Measurements from ENCODE around the gene B3GNT8. TPM values are rescaled to one million over a fixed set of nuclear protein-coding genes. Genes with fewer than 3 reads are reported as not detected.
A peak's percentile ranks its signal among the peaks of the same experiment; 100 is the strongest.

B3GNT8 gene
- total and polyA plus RNA-seq, 9 of the 15 experiments (the other 6 are each of a cell fraction or from before 2014, with no cell fraction given): 0.11 to 2.9 (median 0.65) TPM; not detected in 2

DNA sequence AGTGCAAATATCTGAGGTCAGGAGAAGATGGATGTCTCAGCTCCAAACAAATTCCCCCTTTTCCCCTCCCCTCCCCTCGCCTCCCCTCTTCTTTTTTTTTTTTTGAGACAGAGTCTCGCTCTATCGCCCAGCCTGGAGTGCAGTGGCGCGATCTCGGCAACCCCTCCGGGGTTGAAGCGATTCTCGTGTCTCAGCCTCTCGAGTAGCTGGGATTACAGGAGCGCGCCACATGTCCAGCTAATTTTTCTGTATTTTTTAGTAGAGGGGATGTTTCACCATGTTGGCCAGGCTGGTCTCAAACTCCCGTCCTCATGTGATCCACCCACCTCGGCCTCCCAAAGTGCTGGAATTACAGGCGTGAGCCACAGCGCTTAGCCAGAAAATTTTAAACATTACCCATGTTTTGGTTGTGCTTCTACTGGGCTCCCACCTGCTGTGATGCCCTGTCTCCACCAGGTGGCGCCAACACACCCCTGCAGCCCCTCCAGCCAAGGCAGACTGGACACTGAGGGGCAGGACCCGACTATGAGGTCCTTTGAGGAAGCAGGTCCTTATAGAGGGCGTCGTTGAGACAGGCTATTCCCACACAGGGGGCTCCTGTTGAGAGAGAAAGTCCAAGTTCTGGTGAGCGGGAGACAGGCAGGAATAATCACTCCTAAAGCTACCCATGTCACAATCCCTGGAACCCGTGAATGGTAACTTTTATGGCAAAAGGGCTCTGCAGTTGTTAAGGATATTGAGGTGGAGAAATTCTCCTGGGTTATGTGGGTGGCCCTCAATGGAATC lies 22.1 kb upstream of the B3GNT8 start (continued):
- TF ChIP-seq, protein P1, sequence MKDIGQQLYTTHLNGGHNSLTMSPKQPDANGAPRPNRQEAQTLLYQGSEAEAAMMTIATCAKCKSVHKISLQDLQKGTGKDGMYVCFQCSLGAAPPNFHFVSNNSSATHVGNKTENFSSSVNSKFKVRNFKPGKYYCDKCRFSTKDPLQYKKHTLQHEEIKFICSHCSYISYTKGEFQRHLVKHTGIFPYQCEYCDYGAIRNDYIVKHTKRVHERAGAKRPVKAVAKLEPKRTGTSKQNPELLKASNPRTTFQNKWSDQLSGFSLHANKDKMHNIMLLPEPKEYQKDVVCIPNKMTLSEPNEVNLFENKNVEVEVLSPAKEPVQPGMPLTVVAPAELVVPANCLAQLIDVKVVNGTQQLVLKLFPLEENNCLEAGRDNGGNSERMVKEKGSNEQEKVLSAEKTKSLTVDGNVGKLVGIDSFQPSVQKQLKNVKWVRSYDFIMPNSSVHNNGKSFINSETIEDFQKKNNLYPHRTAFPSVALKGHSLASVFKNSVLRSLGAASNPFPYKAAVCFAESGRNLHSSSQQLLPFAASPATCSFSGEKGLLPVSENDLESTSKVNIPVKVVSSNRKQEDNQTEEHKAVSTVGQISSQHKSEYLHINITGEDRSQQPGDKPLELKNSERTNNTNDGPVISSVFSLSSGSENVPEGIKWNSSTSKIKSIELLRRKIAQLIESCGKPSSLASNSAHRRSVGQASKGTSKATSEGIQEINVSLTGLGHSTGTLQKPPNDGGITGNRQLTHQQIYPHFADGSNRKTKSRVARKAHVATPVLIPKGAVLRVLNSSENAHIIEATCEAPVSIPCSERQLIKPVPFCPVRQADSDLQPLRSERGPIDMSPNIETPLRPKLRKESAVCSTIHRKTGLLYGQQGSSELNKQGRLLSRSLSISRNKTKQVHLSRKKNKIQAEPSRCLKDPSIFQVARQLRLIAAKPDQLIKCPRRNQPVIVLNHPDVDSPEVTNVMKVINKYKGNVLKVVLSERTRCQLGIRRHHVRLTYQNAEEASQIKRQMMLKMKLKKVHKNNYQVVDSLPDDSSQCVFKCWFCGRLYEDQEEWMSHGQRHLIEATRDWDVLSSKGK (CRISPR knock-in tag; IDR thresholded peaks at IDR 0.05): no peak
- TF ChIP-seq ETV6 (IDR thresholded peaks at IDR 0.05; ENCODE audit: borderline replicate concordance in 1 of 2, low read depth in 2 of 2, low read length in 1 of 2) (no peak), ETV6 (CRISPR knock-in tag; IDR thresholded peaks at IDR 0.05; ENCODE audit: borderline replicate concordance) (no peak)

DNA sequence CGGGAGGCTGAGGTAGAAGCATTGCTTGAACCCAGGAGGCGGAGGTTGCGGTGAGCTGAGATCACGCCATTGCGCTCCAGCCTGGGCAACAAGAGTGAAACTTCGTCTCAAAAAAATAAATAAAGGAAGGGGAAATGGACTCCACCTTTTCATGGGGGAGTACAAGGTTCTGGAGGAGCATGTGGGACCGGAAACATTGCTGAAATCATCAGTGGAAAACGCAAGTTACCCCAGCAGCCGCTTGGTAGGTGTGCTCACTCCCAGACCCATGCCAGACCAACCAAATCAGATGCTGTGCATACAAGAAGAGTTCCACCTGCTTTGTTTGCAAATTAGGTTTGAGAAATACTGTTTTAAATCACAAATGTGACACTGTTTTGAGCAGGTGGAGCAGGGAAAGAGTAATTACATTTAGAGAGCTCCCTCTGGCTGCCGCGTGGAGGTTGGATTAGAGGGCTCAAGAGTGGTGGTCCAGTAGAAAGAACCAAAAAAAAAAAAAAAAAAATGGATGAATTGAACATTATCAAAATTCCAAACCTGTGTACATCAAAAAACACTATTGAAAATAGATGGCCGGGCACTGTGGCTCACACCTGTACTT lies 20.7 kb upstream of the B3GNT8 start:
- Histone ChIP-seq H3K9ac (ENCODE audit: insufficient read depth in 1 of 2, low read depth in 2 of 2, low read length in 2 of 2) (no peak overlapping the region), H3K4me3 (no peak overlapping the region), H3K4me1 (replicated peaks in 1 of 2; ENCODE audit: control insufficient read depth in 2 of 2, insufficient read depth in 2 of 2, low read length in 2 of 2) (peaks cover 0 to 11% of the 10 kb centered on the region in 2 experiments; a peak in 2 of 5 replicates), H3K79me2 (ENCODE audit: control insufficient read depth, insufficient read depth, low read length) (no peaks in the 10 kb centered on the region), H3K27ac (ENCODE audit: extremely low read depth, low read depth, low read length) (no peak overlapping the region), H4K20me1 (replicated peaks; ENCODE audit: control insufficient read depth, insufficient read depth, low read length) (no peaks in the 10 kb centered on the region), H3K4me2 (ENCODE audit: insufficient read depth, low read length) (no peak overlapping the region), H3K36me3 (ENCODE audit: control insufficient read depth, insufficient read depth, low read length) (no peaks in the 10 kb centered on the region), H3K27me3 (ENCODE audit: control insufficient read depth in 2 of 2, insufficient read depth in 2 of 2, low read length in 2 of 2) (peaks cover 4 to 19% of the 10 kb centered on the region in 2 experiments; a peak in 4 of 5 replicates), H3K9me3 (replicated peaks; ENCODE audit: control insufficient read depth, insufficient read depth, low read depth, low read length) (peaks cover 4% of the 10 kb centered on the region), H2AFZ (ENCODE audit: low read depth, low read length) (no peak overlapping the region), H3K9me1 (ENCODE audit: control insufficient read depth, insufficient read depth, low read length) (no peaks in the 10 kb centered on the region)
- no TSS peak for BruUV-seq (replicated peaks)
- ChIA-PET POLR2A (interaction anchor here (0.6 to 1.4 kb wide), 2 partner anchors 9 to 536 kb away, joined by 3 to 8 read pairs; no protein-coding TSS in a partner anchor), CTCF (ENCODE audit: low intra/inter-chr PET ratio) (interaction anchor here (0.6 to 1.0 kb wide), 2 partner anchors 94 to 121 kb away, joined by 3 to 5 read pairs; no protein-coding TSS in a partner anchor)
- DNase-seq (ENCODE audit: extremely low read depth in 1 of 4, low spot score in 3 of 4): no peak
- FAIRE-seq: no peak
- intact Hi-C loops (cut with micrococcal nuclease) (loop anchor here (10.0 kb wide), 1 partner anchor 243 kb away; no protein-coding TSS in a partner anchor), in situ Hi-C loops (cut with MboI) (loop anchor here (5.0 kb wide), 1 partner anchor 124 kb away; no protein-coding TSS in a partner anchor)
- 45% methylated on average over 12 of the region's 12 CpGs for WGBS (ENCODE audit: insufficient coverage, low coverage, missing lambda C conversion rate)
- no peak for ATAC-seq
- TF ChIP-seq ELF2 (CRISPR knock-in tag; IDR thresholded peaks at IDR 0.05): no peak
- TF ChIP-seq, protein P2, sequence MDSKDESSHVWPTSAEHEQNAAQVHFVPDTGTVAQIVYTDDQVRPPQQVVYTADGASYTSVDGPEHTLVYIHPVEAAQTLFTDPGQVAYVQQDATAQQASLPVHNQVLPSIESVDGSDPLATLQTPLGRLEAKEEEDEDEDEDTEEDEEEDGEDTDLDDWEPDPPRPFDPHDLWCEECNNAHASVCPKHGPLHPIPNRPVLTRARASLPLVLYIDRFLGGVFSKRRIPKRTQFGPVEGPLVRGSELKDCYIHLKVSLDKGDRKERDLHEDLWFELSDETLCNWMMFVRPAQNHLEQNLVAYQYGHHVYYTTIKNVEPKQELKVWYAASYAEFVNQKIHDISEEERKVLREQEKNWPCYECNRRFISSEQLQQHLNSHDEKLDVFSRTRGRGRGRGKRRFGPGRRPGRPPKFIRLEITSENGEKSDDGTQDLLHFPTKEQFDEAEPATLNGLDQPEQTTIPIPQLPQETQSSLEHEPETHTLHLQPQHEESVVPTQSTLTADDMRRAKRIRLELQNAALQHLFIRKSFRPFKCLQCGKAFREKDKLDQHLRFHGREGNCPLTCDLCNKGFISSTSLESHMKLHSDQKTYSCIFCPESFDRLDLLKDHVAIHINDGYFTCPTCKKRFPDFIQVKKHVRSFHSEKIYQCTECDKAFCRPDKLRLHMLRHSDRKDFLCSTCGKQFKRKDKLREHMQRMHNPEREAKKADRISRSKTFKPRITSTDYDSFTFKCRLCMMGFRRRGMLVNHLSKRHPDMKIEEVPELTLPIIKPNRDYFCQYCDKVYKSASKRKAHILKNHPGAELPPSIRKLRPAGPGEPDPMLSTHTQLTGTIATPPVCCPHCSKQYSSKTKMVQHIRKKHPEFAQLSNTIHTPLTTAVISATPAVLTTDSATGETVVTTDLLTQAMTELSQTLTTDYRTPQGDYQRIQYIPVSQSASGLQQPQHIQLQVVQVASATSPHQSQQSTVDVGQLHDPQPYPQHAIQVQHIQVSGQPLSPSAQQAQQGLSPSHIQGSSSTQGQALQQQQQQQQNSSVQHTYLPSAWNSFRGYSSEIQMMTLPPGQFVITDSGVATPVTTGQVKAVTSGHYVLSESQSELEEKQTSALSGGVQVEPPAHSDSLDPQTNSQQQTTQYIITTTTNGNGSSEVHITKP (IDR thresholded peaks at IDR 0.05; ENCODE audit: partially characterized antibody): peak; percentile 9
- TF ChIP-seq XRCC4 (IDR thresholded peaks at IDR 0.05; ENCODE audit: extremely low read depth, insufficient read depth, insufficient read length): no peak
- TF ChIP-seq RAD21 (CRISPR knock-in tag; conservative IDR thresholded peaks at IDR 0.05 in 1 of 2, IDR thresholded peaks at IDR 0.05 in 1 of 2): 0 out of 4 replicates have a peak, but pooled peaks of 1 of the 2 experiments have one; percentile 12
- TF ChIP-seq, protein P3, sequence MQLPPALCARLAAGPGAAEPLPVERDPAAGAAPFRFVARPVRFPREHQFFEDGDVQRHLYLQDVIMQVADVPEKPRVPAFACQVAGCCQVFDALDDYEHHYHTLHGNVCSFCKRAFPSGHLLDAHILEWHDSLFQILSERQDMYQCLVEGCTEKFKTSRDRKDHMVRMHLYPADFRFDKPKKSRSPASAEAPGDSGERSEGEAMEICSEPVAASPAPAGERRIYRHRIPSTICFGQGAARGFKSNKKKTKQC (CRISPR knock-in tag; IDR thresholded peaks at IDR 0.05): no peak
- no peak for TF ChIP-seq ZFPM2 (CRISPR knock-in tag; IDR thresholded peaks at IDR 0.05)
- TF ChIP-seq SMAD2 (IDR thresholded peaks at IDR 0.05; ENCODE audit: low read depth, low read length): no peak

Data from K562 (cell line).